ENCODE measurements around the gene UBAP1L.

UBAP1L gene

GRCh38 chr15:65056106-65056505 is 58.9 kb downstream of the UBAP1L start:
- no peak for DNase-seq
- Histone ChIP-seq H3K27ac (ENCODE audit: low read length) (no peak overlapping the region), H3K27me3 (replicated peaks; ENCODE audit: insufficient read depth, low read length) (no peaks in the 10 kb centered on the region), H3K4me1 (ENCODE audit: low read length) (peaks cover 31% of the 10 kb centered on the region), H3K36me3 (replicated peaks; ENCODE audit: insufficient read depth, low read length) (no peaks in the 10 kb centered on the region), H3K9me2 (replicated peaks; ENCODE audit: insufficient read depth, low read length) (no peaks in the 10 kb centered on the region), H3K9me3 (replicated peaks; ENCODE audit: insufficient read depth, low read length) (no peaks in the 10 kb centered on the region), H3K4me2 (ENCODE audit: low read depth, low read length) (no peak overlapping the region), H3K79me2 (ENCODE audit: low read length) (no peaks in the 10 kb centered on the region), H4K20me1 (ENCODE audit: insufficient read depth, low read length) (no peaks in the 10 kb centered on the region), H3F3A (ENCODE audit: insufficient read depth, low read length) (peaks cover 29% of the 10 kb centered on the region), H3K9ac (ENCODE audit: low read length) (no peak overlapping the region), H2AFZ (ENCODE audit: low read length) (no peak overlapping the region), H3K4me3 (ENCODE audit: low read length) (no peak overlapping the region)
- no peak for TF ChIP-seq EZH2 (optimal IDR thresholded peaks at IDR 0.05; ENCODE audit: low read depth, low read length)
- TF ChIP-seq EZH2phosphoT487 (IDR thresholded peaks at IDR 0.05; ENCODE audit: low read length): no peak
- no peak for TF ChIP-seq CTCF (IDR thresholded peaks at IDR 0.05; ENCODE audit: low read length)

GRCh38 chr15:65055201-65055870 is 59.7 kb downstream of the UBAP1L start:
- H3K36me3 ChIP-seq (replicated peaks; ENCODE audit: insufficient read depth, low read length): no peaks in the 10 kb centered on the region
- no peaks in the 10 kb centered on the region for H3K79me2 ChIP-seq (ENCODE audit: low read length)
- TF ChIP-seq EZH2 (optimal IDR thresholded peaks at IDR 0.05; ENCODE audit: low read depth, low read length) (no peak), EZH2phosphoT487 (IDR thresholded peaks at IDR 0.05; ENCODE audit: low read length) (no peak), CTCF (IDR thresholded peaks at IDR 0.05; ENCODE audit: low read length) (no peak)
- no peaks in the 10 kb centered on the region for H3K9me2 ChIP-seq (replicated peaks; ENCODE audit: insufficient read depth, low read length)
- H3K9me3 ChIP-seq (replicated peaks; ENCODE audit: insufficient read depth, low read length): no peaks in the 10 kb centered on the region
- peaks cover 32% of the 10 kb centered on the region for H3F3A ChIP-seq (ENCODE audit: insufficient read depth, low read length)
- DNase-seq: no peak
- no peaks in the 10 kb centered on the region for H3K27me3 ChIP-seq (replicated peaks; ENCODE audit: insufficient read depth, low read length)
- no peak overlapping the region for H3K27ac ChIP-seq (ENCODE audit: low read length)
- H4K20me1 ChIP-seq (ENCODE audit: insufficient read depth, low read length): no peaks in the 10 kb centered on the region
- H3K9ac ChIP-seq (ENCODE audit: low read length): no peak overlapping the region
- H2AFZ ChIP-seq (ENCODE audit: low read length): no peak overlapping the region
- H3K4me2 ChIP-seq (ENCODE audit: low read depth, low read length): no peak overlapping the region
- no peak overlapping the region for H3K4me3 ChIP-seq (ENCODE audit: low read length)
- H3K4me1 ChIP-seq (ENCODE audit: low read length): peaks cover 37% of the 10 kb centered on the region

- peak overlapping the region; percentile 67; the same call in 1 of the 2 replicates for H2AFZ ChIP-seq (ENCODE audit: low read length)
- no peaks in the 10 kb centered on the region for H3K36me3 ChIP-seq (replicated peaks; ENCODE audit: insufficient read depth, low read length)
- H3K9ac ChIP-seq (ENCODE audit: low read length): no peak overlapping the region
- no peak overlapping the region for H3K4me3 ChIP-seq (ENCODE audit: low read length)
- no peaks in the 10 kb centered on the region for H3K9me3 ChIP-seq (replicated peaks; ENCODE audit: insufficient read depth, low read length)
- DNase-seq: peak; percentile 67
- no peaks in the 10 kb centered on the region for H3K79me2 ChIP-seq (ENCODE audit: low read length)
- H3K27ac ChIP-seq (ENCODE audit: low read length): no peak overlapping the region; the same call in 1 of the 2 replicates
- H3K4me1 ChIP-seq (ENCODE audit: low read length): peaks cover 45% of the 10 kb centered on the region
- H3K4me2 ChIP-seq (ENCODE audit: low read depth, low read length): no peak overlapping the region
- TF ChIP-seq EZH2 (optimal IDR thresholded peaks at IDR 0.05; ENCODE audit: low read depth, low read length) (no peak), CTCF (IDR thresholded peaks at IDR 0.05; ENCODE audit: low read length) (peak; percentile 83)
- H3K27me3 ChIP-seq (replicated peaks; ENCODE audit: insufficient read depth, low read length): no peaks in the 10 kb centered on the region
- H3K9me2 ChIP-seq (replicated peaks; ENCODE audit: insufficient read depth, low read length): no peaks in the 10 kb centered on the region
- peaks cover 40% of the 10 kb centered on the region for H3F3A ChIP-seq (ENCODE audit: insufficient read depth, low read length)
- H4K20me1 ChIP-seq (ENCODE audit: insufficient read depth, low read length): no peaks in the 10 kb centered on the region
These were observed 60.4 kb downstream of the UBAP1L start for GRCh38 chr15:65054333-65055200.
